ENCODE results near the gene YPEL3.
"Not testable (repeated sequence)": the region's sequence is repeated elsewhere in the genome, so short reads cannot be mapped to it uniquely, and the experiment has no call there.

YPEL3 gene

DNA sequence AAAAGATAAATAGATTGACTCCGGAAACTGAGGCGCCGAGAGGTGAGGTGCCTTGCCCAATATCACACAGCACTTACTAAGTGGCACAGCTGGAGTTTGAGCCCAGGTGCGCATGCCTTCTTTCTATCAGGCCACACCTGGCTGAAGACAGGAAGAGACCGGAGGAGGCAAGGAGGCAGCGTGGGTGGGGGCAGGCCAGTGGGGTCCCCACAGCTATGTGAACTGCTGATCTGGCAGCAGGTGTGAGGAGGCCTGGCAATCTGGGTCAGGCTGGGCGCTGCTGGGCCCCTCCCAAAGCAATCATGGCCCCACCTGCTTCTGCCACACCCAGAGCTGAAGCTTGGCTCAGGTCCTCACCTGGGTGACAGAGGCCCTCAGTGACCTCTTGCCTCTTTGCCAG lies 19.2 kb upstream of the YPEL3 start:
- POLR2A ChIA-PET: interaction anchor here (0.5 to 0.9 kb wide), 3 partner anchors 301 to 735 kb away, joined by 3 to 8 read pairs (median 7); no protein-coding TSS in a partner anchor
- H3K27ac ChIP-seq (ENCODE audit: extremely low read depth, low read depth, low read length): no peak overlapping the region
- TF ChIP-seq ZBTB48 (tag by site-specific recombination; IDR thresholded peaks at IDR 0.05) (no peak), KLF1 (tag by site-specific recombination; IDR thresholded peaks at IDR 0.05) (peak; percentile 82), ZNF366 (tag by site-specific recombination; conservative IDR thresholded peaks at IDR 0.05) (0 out of 2 replicates have a peak, but pooled peaks have one; percentile 34)
- CTCF ChIA-PET: interaction anchor here (0.6 to 6.1 kb wide), 2 partner anchors 23 to 40 kb away, joined by 4 to 38 read pairs; partner anchors contain the start of gene TBX6
- no peak overlapping the region for H3K4me3 ChIP-seq (ENCODE audit: low read depth, low read length)
- peaks cover 9 to 89% of the 10 kb centered on the region in 2 experiments; a peak in 2 of 3 replicates for H3K36me3 ChIP-seq (ENCODE audit: control insufficient read depth in 2 of 2, insufficient read depth in 1 of 2, low read length in 2 of 2)
- H3K4me1 ChIP-seq (ENCODE audit: control insufficient read depth, insufficient read depth, low read length): no peaks in the 10 kb centered on the region
- no peaks in the 10 kb centered on the region for H3K9me3 ChIP-seq (ENCODE audit: control insufficient read depth, insufficient read depth, low read depth, low read length)

DNA sequence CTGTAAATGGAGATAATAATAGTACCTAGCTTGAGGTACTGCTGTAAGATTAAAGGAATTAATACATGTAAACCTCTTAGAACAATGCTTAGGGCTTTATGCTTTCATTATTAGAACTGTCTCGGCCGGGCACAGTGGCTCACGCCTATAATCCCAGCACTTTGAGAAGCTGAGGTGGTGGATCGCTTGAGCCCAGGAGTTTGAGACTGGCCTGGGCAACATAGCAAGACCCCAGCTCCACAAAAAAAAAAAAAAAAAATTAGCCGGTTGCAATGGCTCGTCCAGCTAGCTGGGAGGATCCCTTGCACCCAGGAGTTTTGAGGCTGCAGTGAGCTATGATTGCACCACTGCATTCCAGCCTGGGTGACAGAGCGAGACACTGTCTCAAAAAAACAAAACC lies 18.8 kb upstream of the YPEL3 start:
- not testable (repeated sequence) for H3K9me3 ChIP-seq (ENCODE audit: control insufficient read depth, insufficient read depth, low read depth, low read length); H3K4me1 ChIP-seq (ENCODE audit: control insufficient read depth, insufficient read depth, low read length); H3K4me3 ChIP-seq (ENCODE audit: low read depth, low read length); H3K27ac ChIP-seq (ENCODE audit: extremely low read depth, low read depth, low read length)
- POLR2A ChIA-PET: interaction anchor here (0.6 to 0.9 kb wide), 2 partner anchors 263 to 301 kb away, joined by 5 to 7 read pairs; no protein-coding TSS in a partner anchor
- H3K36me3 ChIP-seq (ENCODE audit: control insufficient read depth in 2 of 2, insufficient read depth in 1 of 2, low read length in 2 of 2): peaks cover 6 to 86% of the 10 kb centered on the region in 2 experiments; a peak in 2 of 3 replicates
- TF ChIP-seq ZNF121 (tag by site-specific recombination; IDR thresholded peaks at IDR 0.05): peak; percentile 74; the same call in 1 of the 2 replicates
- CTCF ChIA-PET: interaction anchor here (0.6 to 6.1 kb wide), 2 partner anchors 22 to 40 kb away, joined by 4 to 38 read pairs; partner anchors contain the start of gene TBX6

DNA sequence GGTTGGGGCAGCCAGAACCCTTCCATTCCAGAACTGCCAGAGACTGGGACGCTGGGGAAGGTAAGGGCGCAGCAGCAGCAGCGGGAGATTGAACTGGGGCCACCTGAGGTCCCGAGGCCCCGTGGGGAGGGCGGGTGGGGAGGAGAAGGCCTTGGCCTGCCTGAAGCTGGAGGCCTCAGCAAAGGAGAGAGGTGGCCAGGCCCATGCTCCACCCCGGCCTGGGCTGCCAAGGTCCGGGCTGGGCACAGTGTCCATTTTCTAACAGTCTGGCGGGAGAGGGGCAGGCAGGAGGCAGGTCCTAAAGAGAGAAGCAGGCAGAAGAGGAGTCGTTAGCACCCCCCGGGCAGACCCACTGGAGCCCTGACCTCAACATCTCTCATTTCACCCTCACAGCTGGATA lies 18.4 kb upstream of the YPEL3 start:
- Histone ChIP-seq H3K4me1 (ENCODE audit: control insufficient read depth, insufficient read depth, low read length) (no peaks in the 10 kb centered on the region), H3K4me3 (ENCODE audit: low read depth, low read length) (no peak overlapping the region), H3K36me3 (ENCODE audit: control insufficient read depth in 2 of 2, insufficient read depth in 1 of 2, low read length in 2 of 2) (peaks cover 4 to 82% of the 10 kb centered on the region in 2 experiments; a peak in 2 of 3 replicates), H3K27ac (ENCODE audit: extremely low read depth, low read depth, low read length) (no peak overlapping the region), H3K9me3 (ENCODE audit: control insufficient read depth, insufficient read depth, low read depth, low read length) (no peaks in the 10 kb centered on the region)
- ChIA-PET CTCF (interaction anchor here (0.6 to 6.1 kb wide), 5 partner anchors 9 to 494 kb away, joined by 3 to 38 read pairs (median 5); partner anchors contain the start of gene TBX6), POLR2A (interaction anchor here (0.6 kb wide), 1 partner anchor 264 kb away, joined by 5 read pairs; no protein-coding TSS in a partner anchor)
- TF ChIP-seq, protein P1, sequence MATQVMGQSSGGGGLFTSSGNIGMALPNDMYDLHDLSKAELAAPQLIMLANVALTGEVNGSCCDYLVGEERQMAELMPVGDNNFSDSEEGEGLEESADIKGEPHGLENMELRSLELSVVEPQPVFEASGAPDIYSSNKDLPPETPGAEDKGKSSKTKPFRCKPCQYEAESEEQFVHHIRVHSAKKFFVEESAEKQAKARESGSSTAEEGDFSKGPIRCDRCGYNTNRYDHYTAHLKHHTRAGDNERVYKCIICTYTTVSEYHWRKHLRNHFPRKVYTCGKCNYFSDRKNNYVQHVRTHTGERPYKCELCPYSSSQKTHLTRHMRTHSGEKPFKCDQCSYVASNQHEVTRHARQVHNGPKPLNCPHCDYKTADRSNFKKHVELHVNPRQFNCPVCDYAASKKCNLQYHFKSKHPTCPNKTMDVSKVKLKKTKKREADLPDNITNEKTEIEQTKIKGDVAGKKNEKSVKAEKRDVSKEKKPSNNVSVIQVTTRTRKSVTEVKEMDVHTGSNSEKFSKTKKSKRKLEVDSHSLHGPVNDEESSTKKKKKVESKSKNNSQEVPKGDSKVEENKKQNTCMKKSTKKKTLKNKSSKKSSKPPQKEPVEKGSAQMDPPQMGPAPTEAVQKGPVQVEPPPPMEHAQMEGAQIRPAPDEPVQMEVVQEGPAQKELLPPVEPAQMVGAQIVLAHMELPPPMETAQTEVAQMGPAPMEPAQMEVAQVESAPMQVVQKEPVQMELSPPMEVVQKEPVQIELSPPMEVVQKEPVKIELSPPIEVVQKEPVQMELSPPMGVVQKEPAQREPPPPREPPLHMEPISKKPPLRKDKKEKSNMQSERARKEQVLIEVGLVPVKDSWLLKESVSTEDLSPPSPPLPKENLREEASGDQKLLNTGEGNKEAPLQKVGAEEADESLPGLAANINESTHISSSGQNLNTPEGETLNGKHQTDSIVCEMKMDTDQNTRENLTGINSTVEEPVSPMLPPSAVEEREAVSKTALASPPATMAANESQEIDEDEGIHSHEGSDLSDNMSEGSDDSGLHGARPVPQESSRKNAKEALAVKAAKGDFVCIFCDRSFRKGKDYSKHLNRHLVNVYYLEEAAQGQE (tag by site-specific recombination; IDR thresholded peaks at IDR 0.05): no peak
- TF ChIP-seq ZNF654 (tag by site-specific recombination; IDR thresholded peaks at IDR 0.05; ENCODE audit: low read depth): no peak
- no peak for TF ChIP-seq ZBTB20 (tag by site-specific recombination; IDR thresholded peaks at IDR 0.05)
- TF ChIP-seq ZNF621 (tag by site-specific recombination; IDR thresholded peaks at IDR 0.05): no peak

DNA sequence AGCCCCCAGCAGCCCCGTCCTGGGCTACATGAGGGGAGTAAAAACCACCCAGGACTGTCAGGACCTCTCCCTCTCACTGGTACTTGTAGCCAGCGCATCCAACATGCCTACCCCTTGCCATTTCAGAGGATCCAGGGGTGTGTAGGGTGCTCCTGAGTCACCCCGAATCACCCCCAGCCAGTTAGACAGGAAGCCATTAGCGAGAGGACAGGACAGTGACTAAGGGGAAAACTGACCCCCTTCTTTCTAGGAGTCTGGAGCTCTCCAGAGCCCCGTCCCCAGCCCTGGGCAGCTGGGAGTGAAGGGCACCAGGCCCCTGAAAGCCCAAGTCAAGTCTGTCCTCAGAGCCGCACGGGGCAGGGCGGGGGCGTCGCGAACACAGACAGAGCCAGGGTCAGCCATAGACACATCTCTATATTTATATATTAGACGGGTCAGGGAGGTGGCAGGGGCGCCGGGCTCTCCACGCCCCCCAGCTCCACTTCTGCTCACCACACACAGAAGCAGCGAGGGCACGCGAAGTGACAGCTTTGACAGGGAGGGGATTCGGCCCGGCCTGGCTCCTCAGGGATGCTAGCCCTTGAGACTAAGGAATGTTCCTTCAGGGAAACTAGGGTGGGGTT lies 17.8 kb upstream of the YPEL3 start:
- Histone ChIP-seq H3K4me3 (ENCODE audit: low read depth, low read length) (no peak overlapping the region), H3K9me3 (ENCODE audit: control insufficient read depth, insufficient read depth, low read depth, low read length) (no peaks in the 10 kb centered on the region), H3K4me1 (ENCODE audit: control insufficient read depth, insufficient read depth, low read length) (no peaks in the 10 kb centered on the region), H3K36me3 (ENCODE audit: control insufficient read depth in 2 of 2, insufficient read depth in 1 of 2, low read length in 2 of 2) (peaks cover 4 to 77% of the 10 kb centered on the region in 2 experiments; a peak in 2 of 3 replicates), H3K27ac (ENCODE audit: extremely low read depth, low read depth, low read length) (no peak overlapping the region)
- CTCF ChIA-PET: interaction anchor here (0.6 to 6.1 kb wide), 9 partner anchors 7 to 495 kb away, joined by 3 to 38 read pairs (median 5); partner anchors contain the start of gene TBX6
- POLR2A ChIA-PET: no interaction called here
- TF ChIP-seq ZNF433 (tag by site-specific recombination; IDR thresholded peaks at IDR 0.05; ENCODE audit: low read depth) (no peak), ZBTB8A (tag by site-specific recombination; IDR thresholded peaks at IDR 0.05) (peak; percentile 11; the same call in 1 of the 2 replicates), KLF9 (tag by site-specific recombination; IDR thresholded peaks at IDR 0.05; ENCODE audit: low read depth) (no peak)

Data from HEK293 (cell line).